Measurements from ENCODE around the gene DOK4.

DNA sequence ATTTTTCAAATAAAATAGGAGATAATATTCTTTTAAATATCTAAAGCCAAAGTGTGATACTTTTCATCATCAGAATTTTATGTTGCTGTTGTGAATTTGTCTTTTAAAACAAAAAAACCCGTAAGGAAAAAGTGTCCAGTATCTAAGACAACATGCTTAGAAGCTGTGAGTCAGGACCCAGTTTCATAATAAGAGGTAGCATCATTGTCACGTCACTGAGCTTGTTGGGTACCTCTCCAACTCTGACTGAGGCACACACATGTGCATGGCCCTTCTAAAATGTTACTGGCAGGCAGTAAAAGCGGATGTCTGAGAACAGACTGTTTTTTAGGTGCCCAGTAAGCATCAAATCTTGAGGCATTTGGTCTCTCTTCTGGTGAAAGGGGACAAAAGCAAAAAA lies 41.6 kb downstream of the DOK4 start:
- TF ChIP-seq CTCF (IDR thresholded peaks at IDR 0.05 in 2 of 3, conservative IDR thresholded peaks at IDR 0.05 in 1 of 3; ENCODE audit: borderline replicate concordance in 1 of 3, insufficient read depth in 1 of 3, low read depth in 2 of 3, low read length in 2 of 3) (no peak), CEBPB (IDR thresholded peaks at IDR 0.05; ENCODE audit: low read depth) (no peak), ZNF274 (IDR thresholded peaks at IDR 0.05; ENCODE audit: low read depth, low read length) (no peak), EZH2 (IDR thresholded peaks at IDR 0.05) (no peak), POLR2A (IDR thresholded peaks at IDR 0.05; ENCODE audit: borderline replicate concordance, extremely low read depth, insufficient read depth, insufficient read length) (no peak), ZBTB33 (IDR thresholded peaks at IDR 0.05; ENCODE audit: extremely low read depth, insufficient replicate concordance, low read length) (no peak), POLR2AphosphoS5 (IDR thresholded peaks at IDR 0.05; ENCODE audit: low read depth, low read length) (no peak), ATF3 (IDR thresholded peaks at IDR 0.05) (no peak), EGR1 (IDR thresholded peaks at IDR 0.05; ENCODE audit: low read depth) (no peak), EZH2phosphoT487 (IDR thresholded peaks at IDR 0.05; ENCODE audit: borderline replicate concordance) (no peak), JUND (IDR thresholded peaks at IDR 0.05) (no peak), YY1 (IDR thresholded peaks at IDR 0.05; ENCODE audit: extremely low read depth, insufficient replicate concordance, low read depth, low read length) (no peak)
